Measurements from ENCODE around the gene GFRA4. TPM values are rescaled to one million over a fixed set of nuclear protein-coding genes. Genes with fewer than 3 reads are reported as not detected.

Gene GFRA4
- total and polyA plus RNA-seq, 2 donors (not counting 1 experiment from before 2014, with no cell fraction given) = not detected

DNA sequence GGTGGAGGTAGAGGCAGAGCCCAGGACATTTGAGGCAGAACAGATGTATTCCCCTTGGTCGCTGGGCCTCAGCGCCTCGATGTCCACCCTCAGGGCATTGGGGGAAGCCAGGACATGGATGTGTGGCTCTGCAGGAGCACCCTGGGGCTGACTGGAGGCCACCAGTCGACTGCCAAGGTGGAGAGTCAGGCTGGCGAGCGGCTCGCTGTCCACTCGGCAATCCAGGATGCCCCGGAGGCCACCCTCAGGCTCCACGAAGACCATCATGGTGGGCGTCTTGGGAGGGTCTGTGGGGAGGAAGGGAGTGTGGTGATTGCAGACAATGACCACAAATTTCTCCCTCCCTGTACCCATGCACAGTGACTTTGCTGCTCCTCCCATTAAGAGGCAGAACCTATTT is 26.8 kb upstream of the GFRA4 start:
- H3K9me3 ChIP-seq (ENCODE audit: control extremely low read depth in 1 of 3, control insufficient read depth in 2 of 3, insufficient read depth in 1 of 3, low read length in 2 of 3) = peaks cover 0 to 6% (median 0%) of the 10 kb centered on the region in 3 donors
- H3K27ac Mint-ChIP-seq = no peak overlapping the region
- H2AFZ ChIP-seq (ENCODE audit: insufficient read depth, low read depth, low read length, poor library complexity, severe bottlenecking) = no peak overlapping the region
- H3K36me3 ChIP-seq (replicated peaks in 1 of 2; ENCODE audit: control extremely low read depth in 1 of 2, control insufficient read depth in 1 of 2, extremely low read depth in 1 of 2, insufficient read depth in 2 of 2, low read length in 1 of 2) = no peaks in the 10 kb centered on the region
- no peak overlapping the region for H3K9ac ChIP-seq (ENCODE audit: low read length)
- no peak for DNase-seq
- H3K4me1 Mint-ChIP-seq = no peaks in the 10 kb centered on the region
- intact Hi-C loops (cut with micrococcal nuclease) = no loop called here
- H3K4me2 ChIP-seq (replicated peaks; ENCODE audit: low read depth, low read length, poor library complexity, severe bottlenecking) = no peak overlapping the region
- no peaks in the 10 kb centered on the region for H3K4me1 ChIP-seq (ENCODE audit: control insufficient read depth in 2 of 2, insufficient read depth in 2 of 2, low read length in 2 of 2)
- WGBS (ENCODE audit: insufficient coverage) = 90% methylated on average over 5 of the region's 11 CpGs
- no peak overlapping the region for H3K4me3 Mint-ChIP-seq
- H3K79me2 ChIP-seq (ENCODE audit: control insufficient read depth, insufficient read depth, low read length) = no peaks in the 10 kb centered on the region
- H3K27me3 ChIP-seq (replicated peaks in 1 of 4; ENCODE audit: control extremely low read depth in 1 of 4, control insufficient read depth in 3 of 4, insufficient read depth in 4 of 4, low read length in 3 of 4) = peaks cover 0 to 8% (median 0%) of the 10 kb centered on the region in 4 experiments
- POLR2A ChIA-PET = no interaction called here
- H3K27ac ChIP-seq (ENCODE audit: low read length in 2 of 2) = no peak overlapping the region
- H4K20me1 ChIP-seq (ENCODE audit: control insufficient read depth, insufficient read depth, low read length, poor library complexity, severe bottlenecking) = no peaks in the 10 kb centered on the region
- no peaks in the 10 kb centered on the region for H3K9me3 Mint-ChIP-seq (ENCODE audit: insufficient read depth)
- CTCF ChIA-PET = interaction anchor here (0.6 kb wide), 1 partner anchor 27 kb away, joined by 3 read pairs; no protein-coding TSS in a partner anchor
- peaks cover 12% of the 10 kb centered on the region for H3K27me3 Mint-ChIP-seq
- TF ChIP-seq, protein P1, sequence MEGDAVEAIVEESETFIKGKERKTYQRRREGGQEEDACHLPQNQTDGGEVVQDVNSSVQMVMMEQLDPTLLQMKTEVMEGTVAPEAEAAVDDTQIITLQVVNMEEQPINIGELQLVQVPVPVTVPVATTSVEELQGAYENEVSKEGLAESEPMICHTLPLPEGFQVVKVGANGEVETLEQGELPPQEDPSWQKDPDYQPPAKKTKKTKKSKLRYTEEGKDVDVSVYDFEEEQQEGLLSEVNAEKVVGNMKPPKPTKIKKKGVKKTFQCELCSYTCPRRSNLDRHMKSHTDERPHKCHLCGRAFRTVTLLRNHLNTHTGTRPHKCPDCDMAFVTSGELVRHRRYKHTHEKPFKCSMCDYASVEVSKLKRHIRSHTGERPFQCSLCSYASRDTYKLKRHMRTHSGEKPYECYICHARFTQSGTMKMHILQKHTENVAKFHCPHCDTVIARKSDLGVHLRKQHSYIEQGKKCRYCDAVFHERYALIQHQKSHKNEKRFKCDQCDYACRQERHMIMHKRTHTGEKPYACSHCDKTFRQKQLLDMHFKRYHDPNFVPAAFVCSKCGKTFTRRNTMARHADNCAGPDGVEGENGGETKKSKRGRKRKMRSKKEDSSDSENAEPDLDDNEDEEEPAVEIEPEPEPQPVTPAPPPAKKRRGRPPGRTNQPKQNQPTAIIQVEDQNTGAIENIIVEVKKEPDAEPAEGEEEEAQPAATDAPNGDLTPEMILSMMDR (IDR thresholded peaks at IDR 0.05) = no peak
- TF ChIP-seq EZH2 (IDR thresholded peaks at IDR 0.05; ENCODE audit: borderline replicate concordance, insufficient read depth, low read depth, low read length, poor library complexity, severe bottlenecking) = no peak
- no peak overlapping the region for H3K4me3 ChIP-seq (ENCODE audit: control extremely low read depth in 1 of 5, extremely low read depth in 1 of 5, insufficient read depth in 1 of 5, low read depth in 2 of 5, low read length in 4 of 5)
- no peak for ATAC-seq (ENCODE audit: low read depth)

DNA sequence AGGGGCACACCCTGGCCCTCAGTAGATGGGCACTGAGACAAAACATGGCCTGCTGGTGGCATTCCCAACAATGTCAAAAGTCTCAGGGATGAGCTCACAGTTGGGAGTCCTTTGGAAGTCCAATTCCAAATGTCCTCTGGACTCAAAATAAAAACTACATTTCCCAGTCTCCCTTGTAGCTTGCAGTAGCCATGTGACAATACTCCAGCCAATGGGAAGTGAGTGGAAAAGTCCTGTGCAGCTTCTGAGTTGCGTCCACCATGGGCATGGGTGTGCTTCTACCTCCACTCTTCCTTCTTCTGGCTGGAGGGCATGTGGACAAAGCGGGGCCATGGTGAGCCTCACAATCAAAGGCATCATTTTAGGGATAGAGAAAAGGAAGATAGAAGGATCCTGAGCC is 24.5 kb upstream of the GFRA4 start:
- WGBS (ENCODE audit: insufficient coverage) = no CpG with 5 or more reads among the region's 2 CpGs
- no peaks in the 10 kb centered on the region for H3K9me3 Mint-ChIP-seq (ENCODE audit: insufficient read depth)
- no peak overlapping the region for H2AFZ ChIP-seq (ENCODE audit: insufficient read depth, low read depth, low read length, poor library complexity, severe bottlenecking)
- no peak overlapping the region for H3K4me3 ChIP-seq (ENCODE audit: control extremely low read depth in 1 of 5, extremely low read depth in 1 of 5, insufficient read depth in 1 of 5, low read depth in 2 of 5, low read length in 4 of 5)
- peaks cover 0 to 8% (median 0%) of the 10 kb centered on the region in 4 experiments for H3K27me3 ChIP-seq (replicated peaks in 1 of 4; ENCODE audit: control extremely low read depth in 1 of 4, control insufficient read depth in 3 of 4, insufficient read depth in 4 of 4, low read length in 3 of 4)
- no peak overlapping the region for H3K9ac ChIP-seq (ENCODE audit: low read length)
- no peak overlapping the region for H3K27ac ChIP-seq (ENCODE audit: low read length in 2 of 2)
- ChIA-PET CTCF (interaction anchor here (1.3 kb wide), 1 partner anchor 23 kb away, joined by 4 read pairs; no protein-coding TSS in a partner anchor), POLR2A (no interaction called here)
- H3K4me1 ChIP-seq (ENCODE audit: control insufficient read depth in 2 of 2, insufficient read depth in 2 of 2, low read length in 2 of 2) = no peaks in the 10 kb centered on the region
- H3K27me3 Mint-ChIP-seq = peaks cover 26% of the 10 kb centered on the region
- no peak overlapping the region for H3K4me2 ChIP-seq (replicated peaks; ENCODE audit: low read depth, low read length, poor library complexity, severe bottlenecking)
- no peak for TF ChIP-seq EZH2 (IDR thresholded peaks at IDR 0.05; ENCODE audit: borderline replicate concordance, insufficient read depth, low read depth, low read length, poor library complexity, severe bottlenecking)
- TF ChIP-seq, protein P1 (IDR thresholded peaks at IDR 0.05) = no peak
- no peaks in the 10 kb centered on the region for H3K36me3 ChIP-seq (replicated peaks in 1 of 2; ENCODE audit: control extremely low read depth in 1 of 2, control insufficient read depth in 1 of 2, extremely low read depth in 1 of 2, insufficient read depth in 2 of 2, low read length in 1 of 2)
- no peaks in the 10 kb centered on the region for H3K4me1 Mint-ChIP-seq
- H3K27ac Mint-ChIP-seq = no peak overlapping the region
- DNase-seq (no peak), ATAC-seq (ENCODE audit: low read depth) (no peak)
- H3K79me2 ChIP-seq (ENCODE audit: control insufficient read depth, insufficient read depth, low read length) = no peaks in the 10 kb centered on the region
- peaks cover 0 to 6% (median 0%) of the 10 kb centered on the region in 3 donors for H3K9me3 ChIP-seq (ENCODE audit: control extremely low read depth in 1 of 3, control insufficient read depth in 2 of 3, insufficient read depth in 1 of 3, low read length in 2 of 3)
- no peaks in the 10 kb centered on the region for H4K20me1 ChIP-seq (ENCODE audit: control insufficient read depth, insufficient read depth, low read length, poor library complexity, severe bottlenecking)
- no peak overlapping the region for H3K4me3 Mint-ChIP-seq
- intact Hi-C loops (cut with micrococcal nuclease) = no loop called here

Data from B cell (primary cell).